Gastrocnemius medialis (tissue), 4 donors: ENCODE data around the gene SYT5.

Experiments used
- CTCF ChIP-seq, 5 experiments: fragments of 450-650 bp in 3 of 5; fragments of 200-600 bp in 2 of 5; sonication (generic) in 2 of 5; IDR thresholded peaks in 4 of 5; conservative IDR thresholded peaks in 1 of 5; 1 replicate in 4 of 5; 2 replicates in 1 of 5; pipeline ENCODE4 v1.5.1; 2016 to 2019; ENCODE audit warnings: antibody characterized with exemption in 5 of 5, mild to moderate bottlenecking in 3 of 5, moderate library complexity in 3 of 5
- POLR2A ChIP-seq, 2 donors: fragments of 450-650 bp; IDR thresholded peaks; one replicate each; pipeline ENCODE4 v1.6.1; 2017; ENCODE audit warnings: antibody characterized with exemption in 2 of 2, mild to moderate bottlenecking in 2 of 2, moderate library complexity in 2 of 2

- no peak for TF ChIP-seq CTCF (IDR thresholded peaks at IDR 0.05 in 4 of 5, conservative IDR thresholded peaks at IDR 0.05 in 1 of 5)
- TF ChIP-seq POLR2A (IDR thresholded peaks at IDR 0.05), result no peak
Measured at GRCh38 chr19:55132453-55133129, 47.5 kb downstream of the SYT5 start.
